HG03066 (cell line): Measurements from ENCODE around the gene FURIN.
"Not testable (repeated sequence)": the region's sequence is repeated elsewhere in the genome, so short reads cannot be mapped to it uniquely, and the experiment has no call there.

Experiments used
- ATAC-seq: cut with Tn5 transposase; IDR thresholded peaks from one replicate; pipeline ENCODE4 v1.9.1; 2021; ENCODE audit warnings: low read depth; ENCODE audit not compliant: unreplicated experiment

Gene FURIN

DNA sequence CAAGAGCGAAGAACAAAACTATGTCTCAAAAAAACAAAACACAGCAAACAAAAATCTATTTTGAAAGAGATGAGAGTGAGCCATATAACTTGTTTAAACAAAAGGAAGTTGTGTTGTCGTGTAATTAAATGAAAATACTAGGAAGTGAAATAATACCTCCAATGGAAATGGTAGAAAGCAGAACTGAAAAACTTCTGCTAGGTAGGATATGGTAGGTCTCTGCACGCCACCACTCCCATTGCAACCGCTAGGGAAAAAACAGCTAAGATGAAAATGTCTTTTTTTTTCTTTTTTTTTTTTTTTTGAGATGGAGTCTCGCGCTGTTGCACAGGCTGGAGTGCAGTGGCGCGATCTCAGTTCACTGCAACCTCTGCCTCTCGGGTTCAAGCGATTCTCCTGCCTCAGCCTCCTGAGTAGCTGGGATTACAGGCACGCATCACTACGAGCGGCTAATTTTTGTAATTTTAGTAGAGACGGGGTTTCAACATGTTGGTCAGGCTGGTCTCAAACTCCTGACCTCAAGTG, 28.8 kb downstream of the FURIN start:
- ATAC-seq, result not testable (repeated sequence)

- no peak for ATAC-seq
Measured at GRCh38 chr15:90901175-90902039, 33.0 kb downstream of the FURIN start.

GRCh38 chr15:90902040-90902839, 33.9 kb downstream of the FURIN start:
- ATAC-seq, result peak; percentile 65

- ATAC-seq, result peak; percentile 59
Measured at GRCh38 chr15:90902840-90903732, 34.7 kb downstream of the FURIN start, which contains the start of gene MAN2A2. MAN2A2 (plus strand) TSS chr15:90903302; CDS start chr15:90904208, 906 bp downstream.

GRCh38 chr15:90903733-90904536, 35.5 kb downstream of the FURIN start:
- no peak for ATAC-seq

DNA sequence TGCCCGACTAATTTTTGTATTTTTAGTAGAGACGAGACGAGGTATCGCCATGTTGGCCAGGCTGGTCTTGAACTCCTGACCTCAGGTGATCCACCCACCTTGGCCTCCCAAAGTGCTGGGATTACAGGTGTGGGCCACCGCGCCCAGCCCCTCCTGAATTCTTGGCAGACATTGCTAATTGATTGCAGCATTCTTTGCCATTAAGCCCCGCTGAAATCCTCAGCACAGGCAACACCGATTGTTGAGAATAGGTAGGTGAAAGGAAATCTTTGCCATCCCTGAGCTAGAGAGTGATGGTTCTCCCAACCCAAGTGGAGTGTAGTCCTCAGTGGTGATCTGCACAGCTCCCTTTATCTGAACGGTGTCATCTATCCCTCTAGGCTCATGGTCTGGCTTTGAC, 36.4 kb downstream of the FURIN start:
- no peak for ATAC-seq

- ATAC-seq, result no peak
Measured at GRCh38 chr15:90905306-90906180, 37.2 kb downstream of the FURIN start.

DNA sequence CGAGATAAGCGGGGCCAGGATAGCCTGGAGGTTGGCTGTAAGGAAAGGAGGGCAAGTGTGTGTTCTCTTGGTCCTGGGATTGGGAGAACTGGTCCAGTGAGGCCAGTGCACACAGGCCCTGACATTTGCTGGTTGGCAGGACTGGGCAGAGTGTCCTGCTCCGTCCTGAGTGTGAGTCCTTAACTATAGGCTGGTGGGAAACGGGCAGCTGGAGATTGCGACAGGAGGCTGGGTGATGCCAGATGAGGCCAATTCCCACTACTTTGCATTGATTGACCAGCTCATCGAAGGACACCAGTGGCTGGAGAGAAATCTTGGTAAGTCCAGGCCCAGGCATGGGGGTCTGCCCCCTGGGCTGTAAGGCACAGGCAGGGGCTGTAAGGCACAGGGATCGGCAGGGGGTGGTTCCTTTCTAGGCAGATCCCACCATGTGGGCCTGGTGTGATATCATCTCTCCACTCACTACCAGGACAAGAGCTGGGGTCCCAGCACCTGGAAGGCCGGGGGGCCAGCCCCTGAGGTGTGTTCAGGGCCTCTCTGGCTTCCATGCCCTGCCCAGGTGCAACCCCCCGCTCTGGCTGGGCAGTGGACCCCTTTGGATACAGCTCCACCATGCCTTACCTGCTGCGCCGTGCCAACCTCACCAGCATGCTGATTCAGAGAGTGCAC, 37.9 kb downstream of the FURIN start:
- ATAC-seq, result no peak

- no peak for ATAC-seq
Measured at GRCh38 chr15:90907051-90907660, 38.8 kb downstream of the FURIN start.

GRCh38 chr15:90907838-90908507, 39.6 kb downstream of the FURIN start:
- ATAC-seq, result no peak

GRCh38 chr15:90909449-90909848, 41.1 kb downstream of the FURIN start:
- ATAC-seq, result not testable (repeated sequence)

DNA sequence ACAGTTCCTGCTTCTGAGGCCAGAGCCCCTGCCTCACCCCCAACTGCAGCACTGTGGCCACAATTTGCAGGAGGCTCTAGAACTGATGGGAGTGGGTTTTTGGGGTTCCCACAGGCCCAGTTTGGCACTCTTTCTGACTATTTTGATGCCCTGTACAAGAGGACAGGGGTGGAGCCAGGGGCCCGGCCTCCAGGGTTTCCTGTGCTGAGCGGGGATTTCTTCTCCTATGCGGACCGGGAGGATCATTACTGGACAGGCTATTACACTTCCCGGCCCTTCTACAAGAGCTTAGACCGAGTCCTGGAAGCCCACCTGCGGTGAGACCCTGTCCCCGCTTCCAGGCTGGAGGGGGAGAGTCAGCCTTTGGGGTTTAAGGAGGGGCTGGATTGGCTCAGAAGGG, 41.6 kb downstream of the FURIN start:
- no peak for ATAC-seq

- ATAC-seq, result no peak
Measured at GRCh38 chr15:90910441-90911301, 42.3 kb downstream of the FURIN start.

DNA sequence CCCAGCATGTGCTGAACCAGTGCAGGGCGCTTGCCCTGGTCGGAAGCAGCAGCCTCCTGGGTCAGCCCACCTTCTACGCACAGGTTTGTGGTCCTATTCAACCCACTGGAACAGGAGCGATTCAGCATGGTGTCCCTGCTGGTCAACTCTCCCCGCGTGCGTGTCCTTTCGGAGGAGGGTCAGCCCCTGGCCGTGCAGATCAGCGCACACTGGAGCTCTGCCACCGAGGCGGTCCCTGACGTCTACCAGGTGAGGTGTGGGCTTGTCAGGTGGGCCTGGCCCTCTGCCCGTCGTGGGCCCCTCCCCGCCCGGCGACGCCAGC, 42.9 kb downstream of the FURIN start:
- no peak for ATAC-seq

DNA sequence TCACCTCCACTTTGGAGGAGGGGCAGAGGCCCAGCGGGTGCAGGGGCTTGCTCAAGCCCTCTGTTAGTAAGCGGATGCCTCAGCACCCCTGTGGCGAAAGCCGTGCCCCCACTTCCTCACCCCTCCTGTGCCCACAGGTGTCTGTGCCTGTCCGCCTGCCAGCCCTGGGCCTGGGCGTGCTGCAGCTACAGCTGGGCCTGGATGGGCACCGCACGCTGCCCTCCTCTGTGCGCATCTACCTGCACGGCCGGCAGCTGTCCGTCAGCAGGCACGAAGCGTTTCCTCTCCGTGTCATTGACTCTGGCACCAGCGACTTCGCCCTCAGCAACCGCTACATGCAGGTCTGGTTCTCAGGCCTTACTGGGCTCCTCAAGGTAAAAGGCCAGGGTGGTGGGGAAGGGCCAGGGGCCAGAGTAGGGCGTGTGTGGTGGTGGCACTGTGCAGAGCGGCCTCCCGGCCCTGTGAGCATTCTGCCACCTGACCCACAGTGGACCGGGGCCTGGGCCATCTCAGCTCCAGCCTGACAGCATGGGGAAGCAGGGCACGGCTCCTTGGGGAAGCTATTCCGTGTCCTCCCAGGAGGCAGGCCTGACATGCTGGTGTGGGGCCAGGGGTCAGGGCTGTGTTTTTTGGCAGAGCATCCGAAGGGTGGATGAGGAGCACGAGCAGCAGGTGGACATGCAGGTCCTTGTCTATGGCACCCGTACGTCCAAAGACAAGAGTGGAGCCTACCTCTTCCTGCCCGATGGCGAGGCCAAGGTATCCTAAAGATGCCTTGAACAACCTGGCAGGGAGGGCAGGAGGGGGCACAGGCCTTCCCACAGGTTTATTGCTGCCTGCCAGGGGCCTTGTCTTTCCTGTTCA, 43.8 kb downstream of the FURIN start:
- ATAC-seq, result no peak

GRCh38 chr15:90912770-90913075, 44.3 kb downstream of the FURIN start:
- ATAC-seq, result no peak
